ENCODE results near the gene EPC1. TPM values are rescaled to one million over a fixed set of nuclear protein-coding genes. Genes with fewer than 3 reads are reported as not detected.

Gene EPC1
- total RNA-seq, 1 experiment from 2014 or later, result 9.6 TPM

Other genes with a start within 250 kb of the EPC1 start
- gene CCDC7, start 99.0 kb upstream of the EPC1 start, total RNA-seq (2014; rRNA removed; shearing (Covaris generic)), result 1.0 and 3.6 TPM in 2 replicates

Measured in G401 (cell line).